HepG2 (cell line): ENCODE data around the gene TIPRL. TPM values are rescaled to one million over a fixed set of nuclear protein-coding genes. Genes with fewer than 3 reads are reported as not detected.

Experiments used
- ARNTL ChIP-seq: sonication (generic); formaldehyde crosslinking; IDR thresholded peaks from 2 replicates; pipeline ENCODE4 v1.4.0; 2020; ENCODE audit warnings: mild to moderate bottlenecking, missing genetic modification reagents
- BCL6 ChIP-seq: IDR thresholded peaks from 2 replicates; pipeline ENCODE4 v1.6.1; 2016; ENCODE audit warnings: missing genetic modification reagents, missing compliant biosample characterization
- CC2D1A ChIP-seq: sonication (generic); formaldehyde crosslinking; IDR thresholded peaks from 2 replicates; pipeline ENCODE4 v1.8.1; 2023; ENCODE audit warnings: mild to moderate bottlenecking, missing genetic modification reagents
- CHD2 ChIP-seq: IDR thresholded peaks from 2 replicates; pipeline ENCODE4 v1.6.1; 2011; ENCODE audit warnings: low read depth, low read length, improper control_type of control experiment
- CSRNP2 ChIP-seq: sonication (generic); formaldehyde crosslinking; conservative IDR thresholded peaks from 2 replicates; pipeline ENCODE4 v1.8.0; 2022; ENCODE audit warnings: low read depth, missing genetic modification reagents
- GMEB2 ChIP-seq: IDR thresholded peaks from 2 replicates; pipeline ENCODE4 v1.6.1; 2016; ENCODE audit warnings: missing biosample characterization, missing genetic modification reagents, low read depth
- HOXA3 ChIP-seq: sonication (generic); formaldehyde crosslinking; IDR thresholded peaks from 2 replicates; pipeline ENCODE4 v1.5.0; 2020; ENCODE audit warnings: missing genetic modification reagents
- ISL2 ChIP-seq: sonication (generic); formaldehyde crosslinking; IDR thresholded peaks from 2 replicates; pipeline ENCODE4 v1.5.0; 2020; ENCODE audit warnings: missing genetic modification reagents
- MED1 ChIP-seq: sonication (generic); formaldehyde crosslinking; IDR thresholded peaks from 2 replicates; pipeline ENCODE4 v1.4.0; 2020; ENCODE audit warnings: missing genetic modification reagents
- NPAS2 ChIP-seq: sonication (generic); formaldehyde crosslinking; IDR thresholded peaks from 2 replicates; pipeline ENCODE4 v1.8.0; 2022; ENCODE audit warnings: mild to moderate bottlenecking, missing genetic modification reagents, borderline replicate concordance
- NR1H2 ChIP-seq: sonication (generic); formaldehyde crosslinking; IDR thresholded peaks from 2 replicates; pipeline ENCODE4 v1.8.1; 2022; ENCODE audit warnings: low read depth, missing genetic modification reagents, borderline replicate concordance
- NR3C1 ChIP-seq: sonication (generic); formaldehyde crosslinking; IDR thresholded peaks from 2 replicates; pipeline ENCODE4 v1.4.0; 2020; ENCODE audit warnings: missing genetic modification reagents
- SP140L ChIP-seq: sonication (generic); formaldehyde crosslinking; IDR thresholded peaks from 2 replicates; pipeline ENCODE4 v1.4.0; 2020; ENCODE audit warnings: missing genetic modification reagents, borderline replicate concordance
- TBX2 ChIP-seq: sonication (generic); formaldehyde crosslinking; IDR thresholded peaks from 2 replicates; pipeline ENCODE4 v1.5.0; 2020; ENCODE audit warnings: missing genetic modification reagents, mild to moderate bottlenecking, borderline replicate concordance
- TCF7 ChIP-seq: sonication (generic); IDR thresholded peaks from 2 replicates; pipeline ENCODE4 v1.6.1; 2016; ENCODE audit warnings: antibody characterized with exemption, low read depth
- TOPORS ChIP-seq: sonication (generic); formaldehyde crosslinking; IDR thresholded peaks from 2 replicates; pipeline ENCODE4 v1.8.0; 2023; ENCODE audit warnings: mild to moderate bottlenecking, missing genetic modification reagents
- ZNF333 ChIP-seq: sonication (generic); formaldehyde crosslinking; IDR thresholded peaks from 2 replicates; pipeline ENCODE4 v1.4.0; 2020; ENCODE audit warnings: mild to moderate bottlenecking, missing genetic modification reagents, borderline replicate concordance
- ZNF337 ChIP-seq: sonication (generic); formaldehyde crosslinking; IDR thresholded peaks from 2 replicates; pipeline ENCODE4 v1.5.1; 2020; ENCODE audit warnings: missing genetic modification reagents, low read depth, mild to moderate bottlenecking, borderline replicate concordance
- ZNF562 ChIP-seq: sonication (generic); formaldehyde crosslinking; IDR thresholded peaks from 2 replicates; pipeline ENCODE4 v1.8.0; 2022; ENCODE audit warnings: missing genetic modification reagents, borderline replicate concordance
- polyA plus RNA-seq, 8 experiments: library from polyadenylated mRNA; depleted of rRNA in 3 of 8; stranded (reverse) in 7 of 8; unstranded in 1 of 8; fragments of >200 nt; fragmentation: Illumina TruSeq in 4 of 8; extraction: Trizol in 4 of 8; gene quantifications; 2 replicates each; pipeline versions ENCODE4 v1.2.1 to v1.2.3, GENCODE V29; 2011 to 2016; ENCODE audit warnings: low read depth in 4 of 8, missing spikeins in 1 of 8, mixed read lengths in 1 of 8; ENCODE audit not compliant: insufficient read depth in 1 of 8
- total RNA-seq, 5 experiments: library from RNA; depleted of rRNA; stranded (reverse); fragments of >200 nt; fragmentation: Illumina TruSeq; extraction: Trizol; gene quantifications; 2 replicates each; pipeline ENCODE4 v1.2.3, GENCODE V29; 2016; ENCODE audit warnings: low read depth in 1 of 5
- TF ChIP-seq, protein P1 (sequence below): sonication (generic); formaldehyde crosslinking; conservative IDR thresholded peaks from 2 replicates; pipeline ENCODE4 v1.4.0; 2020; ENCODE audit warnings: missing genetic modification reagents
- TF ChIP-seq, protein P2 (sequence below): fragments of 450-650 bp; IDR thresholded peaks from 2 replicates; pipeline ENCODE4 v1.6.1; 2017

The TIPRL gene
- total and polyA plus RNA-seq, 2 of the 13 experiments (the other 11 are each of a cell fraction or from before 2014, with no cell fraction given), result 10.1 to 22.8 TPM

- TF ChIP-seq ZNF562 (CRISPR knock-in tag), result no peak
- no peak for TF ChIP-seq HOXA3
- no peak for TF ChIP-seq NR3C1 (CRISPR knock-in tag)
- peak; percentile 29; the same call in 1 of the 2 replicates for TF ChIP-seq TBX2
- TF ChIP-seq CC2D1A (CRISPR knock-in tag), result no peak
- no peak for TF ChIP-seq CSRNP2 (CRISPR knock-in tag)
- TF ChIP-seq, protein P1, sequence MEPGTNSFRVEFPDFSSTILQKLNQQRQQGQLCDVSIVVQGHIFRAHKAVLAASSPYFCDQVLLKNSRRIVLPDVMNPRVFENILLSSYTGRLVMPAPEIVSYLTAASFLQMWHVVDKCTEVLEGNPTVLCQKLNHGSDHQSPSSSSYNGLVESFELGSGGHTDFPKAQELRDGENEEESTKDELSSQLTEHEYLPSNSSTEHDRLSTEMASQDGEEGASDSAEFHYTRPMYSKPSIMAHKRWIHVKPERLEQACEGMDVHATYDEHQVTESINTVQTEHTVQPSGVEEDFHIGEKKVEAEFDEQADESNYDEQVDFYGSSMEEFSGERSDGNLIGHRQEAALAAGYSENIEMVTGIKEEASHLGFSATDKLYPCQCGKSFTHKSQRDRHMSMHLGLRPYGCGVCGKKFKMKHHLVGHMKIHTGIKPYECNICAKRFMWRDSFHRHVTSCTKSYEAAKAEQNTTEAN, result no peak
- TF ChIP-seq TCF7, result peak; percentile 16; the same call in 1 of the 2 replicates
- TF ChIP-seq SP140L (CRISPR knock-in tag), result no peak
- 0 out of 2 replicates have a peak, but pooled peaks have one; percentile 26 for TF ChIP-seq ISL2 (CRISPR knock-in tag)
- TF ChIP-seq TOPORS (CRISPR knock-in tag), result no peak
- no peak for TF ChIP-seq ZNF337 (CRISPR knock-in tag)
- TF ChIP-seq GMEB2 (CRISPR knock-in tag), result no peak
- TF ChIP-seq MED1 (CRISPR knock-in tag), result no peak
- TF ChIP-seq ARNTL, result no peak
- no peak for TF ChIP-seq NPAS2 (CRISPR knock-in tag)
- no peak for TF ChIP-seq BCL6
- no peak for TF ChIP-seq ZNF333 (CRISPR knock-in tag)
- TF ChIP-seq CHD2, result no peak
- no peak for TF ChIP-seq NR1H2 (CRISPR knock-in tag)
- TF ChIP-seq, protein P2, sequence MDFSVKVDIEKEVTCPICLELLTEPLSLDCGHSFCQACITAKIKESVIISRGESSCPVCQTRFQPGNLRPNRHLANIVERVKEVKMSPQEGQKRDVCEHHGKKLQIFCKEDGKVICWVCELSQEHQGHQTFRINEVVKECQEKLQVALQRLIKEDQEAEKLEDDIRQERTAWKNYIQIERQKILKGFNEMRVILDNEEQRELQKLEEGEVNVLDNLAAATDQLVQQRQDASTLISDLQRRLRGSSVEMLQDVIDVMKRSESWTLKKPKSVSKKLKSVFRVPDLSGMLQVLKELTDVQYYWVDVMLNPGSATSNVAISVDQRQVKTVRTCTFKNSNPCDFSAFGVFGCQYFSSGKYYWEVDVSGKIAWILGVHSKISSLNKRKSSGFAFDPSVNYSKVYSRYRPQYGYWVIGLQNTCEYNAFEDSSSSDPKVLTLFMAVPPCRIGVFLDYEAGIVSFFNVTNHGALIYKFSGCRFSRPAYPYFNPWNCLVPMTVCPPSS, result no peak
These were observed 32.1 kb upstream of the TIPRL start (continued) for GRCh38 chr1:168146626-168147025.
